Liver (tissue), 3 donors: ENCODE data around the gene MED27.

Experiments used
- ATF3 ChIP-seq: IDR thresholded peaks from 2 replicates; pipeline ENCODE4 v1.6.1; 2016; ENCODE audit warnings: antibody characterized with exemption
- CTCF ChIP-seq: fragments of 150-350 bp; IDR thresholded peaks from 2 replicates; pipeline ENCODE4 v1.5.1; 2017; ENCODE audit warnings: improper control_type of control experiment, low read depth, low read length; ENCODE audit not compliant: missing input control
- JUND ChIP-seq, 2 donors: IDR thresholded peaks; 2 replicates each; pipeline ENCODE4 v1.6.1; 2016; ENCODE audit warnings: antibody characterized with exemption in 2 of 2
- MAX ChIP-seq: IDR thresholded peaks from 2 replicates; pipeline ENCODE4 v1.6.1; 2016; ENCODE audit warnings: antibody characterized with exemption
- RAD21 ChIP-seq, 2 donors: IDR thresholded peaks; 2 replicates each; pipeline ENCODE4 v1.6.1; 2016; ENCODE audit warnings: antibody characterized with exemption in 2 of 2, mild to moderate bottlenecking in 2 of 2
- RXRA ChIP-seq, 2 donors: IDR thresholded peaks; 2 replicates each; pipeline ENCODE4 v1.6.1; 2017 to 2018; ENCODE audit warnings: antibody characterized with exemption in 2 of 2, mild to moderate bottlenecking in 1 of 2
- TAF1 ChIP-seq: conservative IDR thresholded peaks from 2 replicates; pipeline ENCODE4 v1.6.1; 2016; ENCODE audit warnings: antibody characterized with exemption, mild to moderate bottlenecking
- YY1 ChIP-seq: IDR thresholded peaks from 2 replicates; pipeline ENCODE4 v1.6.1; 2016; ENCODE audit warnings: antibody characterized with exemption, mild to moderate bottlenecking
- TF ChIP-seq, protein P1 (sequence below): IDR thresholded peaks from 2 replicates; pipeline ENCODE4 v1.6.1; 2016; ENCODE audit warnings: antibody characterized with exemption, mild to moderate bottlenecking
- TF ChIP-seq, protein P2 (sequence below): IDR thresholded peaks from 2 replicates; pipeline ENCODE4 v1.6.1; 2016; ENCODE audit warnings: antibody characterized with exemption
- donor health status: healthy.
- donor health status: healthy.

DNA sequence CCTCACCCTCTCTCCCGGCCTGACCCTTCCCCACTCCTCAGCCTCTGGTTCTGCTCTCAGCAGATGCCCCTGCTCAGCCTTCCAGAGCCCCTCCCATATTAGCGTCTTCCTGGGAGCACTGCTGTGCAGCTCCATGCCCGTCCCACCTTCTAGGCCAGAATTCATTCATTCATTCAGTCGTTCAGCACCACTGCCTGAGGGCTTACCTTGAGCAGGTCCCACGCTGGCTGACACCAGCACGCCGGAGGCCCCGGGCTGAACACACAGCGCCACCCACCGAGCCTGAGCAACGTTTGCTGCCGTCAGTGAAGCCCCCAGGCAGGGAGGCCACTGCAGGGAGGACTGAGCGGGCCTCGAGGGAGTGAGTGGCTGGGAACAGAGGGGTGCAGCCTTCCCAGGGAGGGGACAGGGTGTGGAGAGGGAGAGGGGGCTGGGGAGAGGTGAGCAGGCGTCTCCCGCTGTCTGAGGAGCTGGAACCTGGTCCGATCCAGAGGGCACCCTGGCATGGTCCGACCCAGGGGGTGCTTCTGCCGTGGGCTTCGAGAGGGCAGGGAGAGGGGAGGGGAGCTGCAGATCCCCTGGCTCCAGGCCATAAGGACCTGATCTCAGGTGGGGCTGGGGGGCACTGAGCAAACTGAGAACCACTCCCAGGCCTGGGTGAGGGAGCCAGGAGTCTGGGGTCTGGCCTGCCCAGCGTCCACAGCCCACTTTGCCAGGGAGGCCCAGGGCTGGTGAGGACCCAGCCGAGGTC is 241.0 kb downstream of the MED27 start:
- TF ChIP-seq CTCF (no peak), RAD21 (IDR thresholded peaks at IDR 0.05) (no peak), RXRA (IDR thresholded peaks at IDR 0.05) (no peak), YY1 (no peak), JUND (IDR thresholded peaks at IDR 0.05) (no peak), ATF3 (no peak), TAF1 (no peak), MAX (no peak)
- TF ChIP-seq, protein P1, sequence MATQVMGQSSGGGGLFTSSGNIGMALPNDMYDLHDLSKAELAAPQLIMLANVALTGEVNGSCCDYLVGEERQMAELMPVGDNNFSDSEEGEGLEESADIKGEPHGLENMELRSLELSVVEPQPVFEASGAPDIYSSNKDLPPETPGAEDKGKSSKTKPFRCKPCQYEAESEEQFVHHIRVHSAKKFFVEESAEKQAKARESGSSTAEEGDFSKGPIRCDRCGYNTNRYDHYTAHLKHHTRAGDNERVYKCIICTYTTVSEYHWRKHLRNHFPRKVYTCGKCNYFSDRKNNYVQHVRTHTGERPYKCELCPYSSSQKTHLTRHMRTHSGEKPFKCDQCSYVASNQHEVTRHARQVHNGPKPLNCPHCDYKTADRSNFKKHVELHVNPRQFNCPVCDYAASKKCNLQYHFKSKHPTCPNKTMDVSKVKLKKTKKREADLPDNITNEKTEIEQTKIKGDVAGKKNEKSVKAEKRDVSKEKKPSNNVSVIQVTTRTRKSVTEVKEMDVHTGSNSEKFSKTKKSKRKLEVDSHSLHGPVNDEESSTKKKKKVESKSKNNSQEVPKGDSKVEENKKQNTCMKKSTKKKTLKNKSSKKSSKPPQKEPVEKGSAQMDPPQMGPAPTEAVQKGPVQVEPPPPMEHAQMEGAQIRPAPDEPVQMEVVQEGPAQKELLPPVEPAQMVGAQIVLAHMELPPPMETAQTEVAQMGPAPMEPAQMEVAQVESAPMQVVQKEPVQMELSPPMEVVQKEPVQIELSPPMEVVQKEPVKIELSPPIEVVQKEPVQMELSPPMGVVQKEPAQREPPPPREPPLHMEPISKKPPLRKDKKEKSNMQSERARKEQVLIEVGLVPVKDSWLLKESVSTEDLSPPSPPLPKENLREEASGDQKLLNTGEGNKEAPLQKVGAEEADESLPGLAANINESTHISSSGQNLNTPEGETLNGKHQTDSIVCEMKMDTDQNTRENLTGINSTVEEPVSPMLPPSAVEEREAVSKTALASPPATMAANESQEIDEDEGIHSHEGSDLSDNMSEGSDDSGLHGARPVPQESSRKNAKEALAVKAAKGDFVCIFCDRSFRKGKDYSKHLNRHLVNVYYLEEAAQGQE = no peak
- TF ChIP-seq, protein P2, sequence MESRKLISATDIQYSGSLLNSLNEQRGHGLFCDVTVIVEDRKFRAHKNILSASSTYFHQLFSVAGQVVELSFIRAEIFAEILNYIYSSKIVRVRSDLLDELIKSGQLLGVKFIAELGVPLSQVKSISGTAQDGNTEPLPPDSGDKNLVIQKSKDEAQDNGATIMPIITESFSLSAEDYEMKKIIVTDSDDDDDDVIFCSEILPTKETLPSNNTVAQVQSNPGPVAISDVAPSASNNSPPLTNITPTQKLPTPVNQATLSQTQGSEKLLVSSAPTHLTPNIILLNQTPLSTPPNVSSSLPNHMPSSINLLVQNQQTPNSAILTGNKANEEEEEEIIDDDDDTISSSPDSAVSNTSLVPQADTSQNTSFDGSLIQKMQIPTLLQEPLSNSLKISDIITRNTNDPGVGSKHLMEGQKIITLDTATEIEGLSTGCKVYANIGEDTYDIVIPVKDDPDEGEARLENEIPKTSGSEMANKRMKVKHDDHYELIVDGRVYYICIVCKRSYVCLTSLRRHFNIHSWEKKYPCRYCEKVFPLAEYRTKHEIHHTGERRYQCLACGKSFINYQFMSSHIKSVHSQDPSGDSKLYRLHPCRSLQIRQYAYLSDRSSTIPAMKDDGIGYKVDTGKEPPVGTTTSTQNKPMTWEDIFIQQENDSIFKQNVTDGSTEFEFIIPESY = no peak
